Muscle layer of duodenum (tissue), 2 donors: ENCODE measurements around the gene RAP1B.
"Not testable (repeated sequence)": the region's sequence is repeated elsewhere in the genome, so short reads cannot be mapped to it uniquely, and the experiment has no call there.

Experiments used
- H3K27ac ChIP-seq: one replicate; pipeline ENCODE4 v1.7.0; 2013; ENCODE audit warnings: mild to moderate bottlenecking, low read length
- H3K27me3 ChIP-seq: one replicate; pipeline ENCODE4 v1.7.0; 2013; ENCODE audit warnings: low read depth, mild to moderate bottlenecking, control low read depth, low read length
- H3K36me3 ChIP-seq, 2 donors: one replicate each; pipeline ENCODE4 v1.7.0; 2013; ENCODE audit warnings: low read length in 2 of 2, control low read depth in 1 of 2, mild to moderate bottlenecking in 1 of 2; ENCODE audit not compliant: insufficient read depth in 2 of 2, control insufficient read depth in 1 of 2
- H3K4me1 ChIP-seq, 2 donors: one replicate each; pipeline ENCODE4 v1.7.0; 2013; ENCODE audit warnings: low read length in 2 of 2, mild to moderate bottlenecking in 2 of 2, control low read depth in 1 of 2, moderate library complexity in 1 of 2; ENCODE audit not compliant: insufficient read depth in 2 of 2, control insufficient read depth in 1 of 2
- H3K4me3 ChIP-seq, 2 donors: one replicate each; pipeline ENCODE4 v1.7.0; 2013; ENCODE audit warnings: low read length in 2 of 2, low read depth in 1 of 2, mild to moderate bottlenecking in 1 of 2
- H3K9me3 ChIP-seq, 2 donors: one replicate each; pipeline ENCODE4 v1.7.0; 2013; ENCODE audit warnings: low read length in 2 of 2, control low read depth in 1 of 2, mild to moderate bottlenecking in 1 of 2; ENCODE audit not compliant: control insufficient read depth in 1 of 2
- donor health status: healthy.

RAP1B gene

DNA sequence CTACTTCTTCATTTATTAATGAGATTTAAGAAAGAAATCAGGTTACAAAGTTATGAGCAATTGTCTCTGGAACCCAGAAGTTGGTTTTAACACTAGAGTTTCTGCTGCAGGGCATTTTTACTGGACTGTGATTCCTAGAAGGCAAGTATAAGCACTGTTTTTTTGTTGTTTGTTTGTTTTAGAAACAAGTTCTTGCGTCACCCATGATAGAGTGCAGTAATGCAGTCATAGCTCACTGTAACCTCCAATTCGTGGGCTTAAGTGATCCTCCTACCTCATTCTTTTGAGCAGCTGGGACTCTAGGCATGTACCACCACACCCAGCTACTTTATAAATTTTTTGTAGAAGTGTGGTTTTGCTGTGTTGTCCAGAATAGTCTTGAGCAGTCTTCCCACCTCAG, 25.6 kb downstream of the RAP1B start:
- peaks cover 0 to 65% of the 10 kb centered on the region in 2 donors for H3K4me1 ChIP-seq
- H3K4me3 ChIP-seq = no peak overlapping the region
- H3K9me3 ChIP-seq = no peaks in the 10 kb centered on the region
- H3K27ac ChIP-seq = no peak overlapping the region
- H3K27me3 ChIP-seq = no peaks in the 10 kb centered on the region
- H3K36me3 ChIP-seq = no peaks in the 10 kb centered on the region

DNA sequence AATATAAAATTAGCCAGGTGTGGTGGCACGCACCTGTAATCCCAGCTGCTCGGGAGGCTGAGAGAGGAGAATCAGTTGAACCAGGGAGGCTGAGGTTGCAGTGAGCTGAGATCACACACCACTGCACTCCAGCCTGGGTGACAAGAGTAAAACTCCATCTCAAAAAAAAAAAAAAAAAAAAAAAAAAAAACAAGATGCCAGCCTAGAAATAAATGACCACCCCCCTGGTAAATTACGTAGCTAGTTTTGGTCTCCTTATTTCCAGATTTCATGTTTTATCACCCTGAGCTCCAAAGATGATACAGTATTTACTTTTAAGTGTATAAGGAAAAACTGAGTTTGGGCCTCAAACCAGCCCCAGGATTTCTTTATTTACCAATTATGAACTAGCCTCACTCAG, 26.7 kb downstream of the RAP1B start:
- not testable (repeated sequence) for H3K36me3 ChIP-seq, H3K4me3 ChIP-seq, H3K27me3 ChIP-seq, H3K9me3 ChIP-seq, H3K27ac ChIP-seq
- peaks cover 0 to 64% of the 10 kb centered on the region in 2 donors for H3K4me1 ChIP-seq

DNA sequence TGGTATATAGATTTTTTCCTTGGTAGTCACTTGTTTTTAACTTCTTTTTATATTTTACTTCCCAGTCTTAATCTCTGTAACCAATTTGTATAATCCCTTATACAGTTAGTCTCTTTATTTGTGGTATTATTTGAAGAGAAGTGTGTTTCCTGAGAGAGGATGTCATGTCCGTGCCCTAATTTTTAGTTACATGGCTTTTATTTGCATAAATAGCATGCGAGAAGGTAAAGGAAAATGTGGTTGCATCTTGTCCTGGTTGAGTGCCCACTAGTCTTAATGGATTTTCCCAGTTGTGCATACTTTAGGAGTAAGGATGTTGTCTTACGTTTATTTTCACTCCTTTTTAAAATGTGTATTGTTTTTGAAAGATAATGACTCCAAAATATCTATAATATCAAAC, 27.5 kb downstream of the RAP1B start:
- peaks cover 0 to 57% of the 10 kb centered on the region in 2 donors for H3K4me1 ChIP-seq

DNA sequence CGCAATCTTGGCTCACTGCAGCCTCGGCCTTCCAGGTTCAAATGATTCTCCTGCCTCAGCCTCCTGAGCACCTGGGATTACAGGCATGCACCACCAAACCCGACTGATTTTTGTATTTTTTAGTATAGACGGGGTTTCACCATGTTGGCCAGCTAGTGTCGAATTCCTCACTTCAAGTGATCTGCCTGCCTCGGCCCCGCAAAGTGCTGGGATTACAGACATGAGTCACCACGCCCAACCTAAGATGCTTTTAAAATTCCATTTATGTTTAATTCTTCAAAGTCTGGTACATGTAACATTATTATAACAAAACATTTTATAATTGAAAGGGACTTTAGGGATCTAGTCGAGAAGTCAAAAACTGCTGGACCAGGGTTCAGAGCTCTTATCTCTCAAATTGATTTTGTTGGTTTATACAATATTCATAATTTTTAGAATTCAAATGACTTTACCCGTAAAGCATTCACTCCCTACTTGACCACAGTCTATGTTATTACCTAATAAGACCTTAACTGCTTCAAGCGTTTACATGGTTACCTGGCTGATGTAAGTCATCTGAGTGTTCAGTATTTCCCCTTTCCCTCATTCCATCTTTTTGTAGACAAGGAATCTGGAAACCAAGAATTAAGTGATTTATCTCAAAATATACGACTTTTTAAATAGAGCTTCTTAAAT, 28.2 kb downstream of the RAP1B start:
- Histone ChIP-seq H3K36me3 (no peaks in the 10 kb centered on the region), H3K4me3 (no peak overlapping the region), H3K27ac (no peak overlapping the region), H3K27me3 (no peaks in the 10 kb centered on the region), H3K4me1 (peaks cover 0 to 52% of the 10 kb centered on the region in 2 donors), H3K9me3 (no peaks in the 10 kb centered on the region)

More for the DNA sequence above, 27.5 kb downstream of the RAP1B start:
- Histone ChIP-seq H3K4me3 (no peak overlapping the region), H3K27me3 (no peaks in the 10 kb centered on the region), H3K27ac (no peak overlapping the region), H3K9me3 (no peaks in the 10 kb centered on the region), H3K36me3 (no peaks in the 10 kb centered on the region)

DNA sequence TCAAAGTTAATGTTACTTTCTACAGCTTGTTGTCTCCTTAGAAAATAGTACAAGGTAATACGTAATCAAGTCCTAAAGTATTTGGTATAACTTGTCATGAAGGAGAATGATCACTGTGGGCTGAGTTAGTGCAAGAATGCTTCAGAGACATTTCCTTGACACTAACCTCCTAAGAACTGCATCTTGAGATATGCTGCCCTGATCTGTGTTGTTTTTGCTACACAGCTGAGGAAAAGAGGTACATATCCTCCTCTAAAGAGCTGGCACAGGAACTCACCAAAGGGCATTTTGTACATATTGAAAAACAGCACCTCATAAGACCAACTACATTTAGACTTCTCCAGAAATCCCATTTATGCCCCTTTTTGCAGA, 28.7 kb downstream of the RAP1B start:
- no peak overlapping the region for H3K4me3 ChIP-seq
- no peak overlapping the region for H3K27ac ChIP-seq
- no peaks in the 10 kb centered on the region for H3K9me3 ChIP-seq
- peaks cover 0 to 47% of the 10 kb centered on the region in 2 donors for H3K4me1 ChIP-seq
- H3K27me3 ChIP-seq = no peaks in the 10 kb centered on the region
- no peaks in the 10 kb centered on the region for H3K36me3 ChIP-seq

DNA sequence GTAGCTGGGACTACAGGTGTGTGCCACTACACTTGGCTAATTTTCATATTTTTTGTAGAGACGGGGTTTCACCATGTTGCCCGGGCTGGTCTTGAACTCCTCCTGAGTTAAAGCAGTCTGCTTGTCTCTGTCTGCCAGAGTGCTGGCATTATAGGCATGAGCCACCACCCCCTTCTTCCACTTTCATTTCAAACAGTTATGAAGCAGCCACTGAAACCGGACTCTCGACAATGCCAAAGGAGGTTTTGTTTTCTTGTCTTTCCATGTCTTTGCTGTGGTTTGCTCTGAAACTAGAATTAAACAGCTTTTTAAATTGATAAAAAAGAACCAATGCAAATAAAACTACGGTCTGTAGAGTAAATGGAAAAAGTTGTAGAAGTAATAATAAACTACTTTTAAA, 30.4 kb downstream of the RAP1B start:
- H3K27ac ChIP-seq = no peak overlapping the region
- H3K4me1 ChIP-seq = peaks cover 0 to 31% of the 10 kb centered on the region in 2 donors
- H3K27me3 ChIP-seq = no peaks in the 10 kb centered on the region
- no peaks in the 10 kb centered on the region for H3K36me3 ChIP-seq
- H3K9me3 ChIP-seq = no peaks in the 10 kb centered on the region
- no peak overlapping the region for H3K4me3 ChIP-seq

DNA sequence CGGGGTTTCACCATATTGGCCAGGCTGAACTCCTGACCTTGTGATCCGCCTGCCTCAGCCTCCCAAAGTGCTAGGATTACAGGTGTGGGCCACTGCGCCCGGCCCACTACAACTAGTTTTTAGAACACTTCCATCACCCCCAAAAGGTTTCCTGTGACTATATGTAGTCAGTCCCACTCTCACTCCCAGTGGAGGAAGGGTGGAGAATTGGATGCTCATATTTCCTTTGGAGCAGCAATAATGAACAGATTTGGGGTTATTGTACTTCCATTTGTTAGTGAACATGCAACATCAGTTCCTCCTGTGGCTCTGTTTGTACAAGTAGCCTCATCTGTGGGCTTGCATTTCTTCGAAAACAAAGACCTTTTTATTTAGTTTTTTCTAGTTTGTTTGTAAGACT, 35.8 kb downstream of the RAP1B start:
- peaks cover 0 to 20% of the 10 kb centered on the region in 2 donors for H3K4me1 ChIP-seq
- peaks cover 3 to 6% of the 10 kb centered on the region in 2 donors for H3K36me3 ChIP-seq
- H3K9me3 ChIP-seq = no peaks in the 10 kb centered on the region
- H3K4me3 ChIP-seq = no peak overlapping the region
- H3K27me3 ChIP-seq = no peaks in the 10 kb centered on the region
- no peak overlapping the region for H3K27ac ChIP-seq

DNA sequence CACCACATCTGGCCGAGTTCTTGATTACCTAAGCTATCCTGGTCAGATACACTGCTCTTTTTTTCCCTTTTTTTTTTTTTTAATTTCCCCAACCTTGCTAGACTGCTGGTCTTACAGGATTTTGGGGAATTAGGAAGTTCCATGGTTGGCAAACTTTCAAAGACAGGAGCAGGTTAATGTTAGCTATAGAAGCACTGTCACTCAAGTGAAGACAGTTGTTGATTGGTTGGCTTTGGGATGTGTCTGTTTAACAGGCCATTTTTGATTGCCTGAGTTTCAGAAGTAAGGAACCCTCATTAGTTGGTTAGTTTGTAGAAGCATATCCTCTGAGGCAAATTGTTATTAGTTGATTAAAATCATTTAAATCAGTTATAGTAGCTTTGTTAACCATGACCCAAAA, 36.8 kb downstream of the RAP1B start:
- Histone ChIP-seq H3K4me1 (peaks cover 0 to 15% of the 10 kb centered on the region in 2 donors), H3K36me3 (peaks cover 10 to 16% of the 10 kb centered on the region in 2 donors), H3K27me3 (no peaks in the 10 kb centered on the region), H3K27ac (no peak overlapping the region), H3K4me3 (no peak overlapping the region), H3K9me3 (no peaks in the 10 kb centered on the region)

DNA sequence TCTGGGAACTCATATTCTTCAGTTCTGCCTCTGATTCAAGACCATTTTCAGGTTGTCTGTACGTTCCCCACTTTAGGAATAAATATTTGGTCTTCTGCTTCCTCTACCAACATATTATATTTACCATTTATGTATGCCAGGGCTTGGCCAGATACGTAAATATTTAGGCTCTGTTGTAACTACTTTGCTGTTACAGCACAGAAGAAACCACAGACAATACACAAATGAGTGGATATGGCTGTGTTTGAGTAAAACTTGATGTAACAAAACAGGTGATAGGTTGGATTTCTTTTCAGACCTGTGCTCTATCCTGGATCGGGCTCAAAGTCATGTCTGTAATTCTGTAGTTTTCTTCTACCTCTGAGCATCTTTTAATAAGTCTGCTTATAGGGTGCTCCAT, 37.5 kb downstream of the RAP1B start:
- Histone ChIP-seq H3K27me3 (no peaks in the 10 kb centered on the region), H3K36me3 (peaks cover 13 to 23% of the 10 kb centered on the region in 2 donors), H3K9me3 (no peaks in the 10 kb centered on the region), H3K4me3 (no peak overlapping the region), H3K4me1 (peaks cover 0 to 15% of the 10 kb centered on the region in 2 donors), H3K27ac (peak overlapping the region; percentile 55)

DNA sequence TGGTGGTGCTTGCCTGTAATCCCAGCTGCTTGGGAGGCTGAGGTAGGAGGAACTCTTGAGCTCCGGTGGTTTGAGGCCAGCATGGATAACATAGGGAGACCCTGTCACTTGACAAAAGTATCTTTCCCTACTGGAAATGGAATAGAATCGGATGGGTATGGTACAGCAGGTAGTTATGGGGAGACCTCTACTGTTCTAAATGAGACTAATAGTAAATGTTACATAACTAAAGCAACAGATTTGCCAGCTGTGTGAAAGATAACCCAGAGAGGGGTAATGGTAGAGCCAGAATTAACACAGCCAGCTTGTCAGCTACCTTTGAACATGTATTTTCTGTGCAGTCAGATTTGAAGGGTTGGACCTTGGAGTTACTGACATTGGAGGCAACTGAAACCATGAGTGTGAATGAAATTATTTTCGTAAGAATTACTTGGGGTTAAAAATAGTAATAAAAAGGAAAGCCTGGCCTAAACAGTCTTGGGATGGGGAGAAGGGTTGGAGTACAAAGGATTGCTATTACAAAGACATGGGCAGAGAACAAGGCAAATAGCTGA, 54.4 kb downstream of the RAP1B start:
- Histone ChIP-seq H3K27me3 (no peaks in the 10 kb centered on the region), H3K27ac (no peak overlapping the region), H3K4me3 (no peak overlapping the region), H3K9me3 (no peaks in the 10 kb centered on the region), H3K36me3 (peaks cover 4 to 16% of the 10 kb centered on the region in 2 donors), H3K4me1 (no peaks in the 10 kb centered on the region)

DNA sequence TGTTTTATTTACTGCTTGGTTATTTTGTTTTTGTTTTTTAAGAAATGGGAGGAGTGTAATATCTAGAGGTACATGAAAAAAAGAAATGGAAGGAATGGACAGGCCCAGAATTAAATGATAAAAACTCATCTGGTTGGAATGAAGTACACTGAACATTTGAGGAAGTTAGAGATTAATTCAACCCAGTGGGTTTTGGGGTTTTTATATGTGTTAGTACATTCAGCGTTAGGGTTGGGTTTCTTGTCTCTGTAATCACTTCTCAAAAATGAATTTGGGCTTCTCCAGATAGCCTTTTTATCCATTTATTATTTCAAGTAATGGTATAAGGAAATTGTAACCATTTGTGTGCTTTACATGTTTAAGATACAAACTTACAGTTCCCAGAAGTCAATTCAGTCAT, 56.6 kb downstream of the RAP1B start:
- H3K36me3 ChIP-seq = peaks cover 0 to 3% of the 10 kb centered on the region in 2 donors
- H3K9me3 ChIP-seq = no peaks in the 10 kb centered on the region
- H3K4me1 ChIP-seq = no peaks in the 10 kb centered on the region
- H3K4me3 ChIP-seq = no peak overlapping the region
- no peak overlapping the region for H3K27ac ChIP-seq
- no peaks in the 10 kb centered on the region for H3K27me3 ChIP-seq

DNA sequence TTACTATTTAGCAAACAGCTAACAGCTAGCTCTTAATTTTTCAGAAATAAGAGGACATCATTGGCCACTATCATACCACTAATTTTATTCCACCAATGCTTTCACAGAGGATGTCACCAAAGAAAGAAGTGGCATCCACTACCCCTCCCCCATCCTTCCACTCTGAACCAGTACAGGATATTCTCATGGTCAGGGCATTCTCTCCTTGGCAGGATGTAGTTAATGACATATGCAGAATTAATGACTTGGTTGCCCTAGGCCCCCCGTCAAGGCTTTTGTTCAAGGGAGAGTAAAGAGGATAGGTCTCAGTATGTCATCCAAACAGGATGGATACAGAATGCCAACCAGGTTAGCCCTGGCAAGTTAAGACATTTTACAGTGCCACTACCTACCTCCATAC, 57.2 kb downstream of the RAP1B start:
- H3K9me3 ChIP-seq = no peaks in the 10 kb centered on the region
- H3K36me3 ChIP-seq = peaks cover 0 to 3% of the 10 kb centered on the region in 2 donors
- H3K4me1 ChIP-seq = no peaks in the 10 kb centered on the region
- no peaks in the 10 kb centered on the region for H3K27me3 ChIP-seq
- no peak overlapping the region for H3K27ac ChIP-seq
- no peak overlapping the region for H3K4me3 ChIP-seq
